NCI-H146 (cell line): ENCODE data around the gene USP1.

Experiments
- DNase-seq: peaks from one replicate; lab custom pipeline; 2025; lab: John Stamatoyannopoulos, UW

USP1 gene, protein sequence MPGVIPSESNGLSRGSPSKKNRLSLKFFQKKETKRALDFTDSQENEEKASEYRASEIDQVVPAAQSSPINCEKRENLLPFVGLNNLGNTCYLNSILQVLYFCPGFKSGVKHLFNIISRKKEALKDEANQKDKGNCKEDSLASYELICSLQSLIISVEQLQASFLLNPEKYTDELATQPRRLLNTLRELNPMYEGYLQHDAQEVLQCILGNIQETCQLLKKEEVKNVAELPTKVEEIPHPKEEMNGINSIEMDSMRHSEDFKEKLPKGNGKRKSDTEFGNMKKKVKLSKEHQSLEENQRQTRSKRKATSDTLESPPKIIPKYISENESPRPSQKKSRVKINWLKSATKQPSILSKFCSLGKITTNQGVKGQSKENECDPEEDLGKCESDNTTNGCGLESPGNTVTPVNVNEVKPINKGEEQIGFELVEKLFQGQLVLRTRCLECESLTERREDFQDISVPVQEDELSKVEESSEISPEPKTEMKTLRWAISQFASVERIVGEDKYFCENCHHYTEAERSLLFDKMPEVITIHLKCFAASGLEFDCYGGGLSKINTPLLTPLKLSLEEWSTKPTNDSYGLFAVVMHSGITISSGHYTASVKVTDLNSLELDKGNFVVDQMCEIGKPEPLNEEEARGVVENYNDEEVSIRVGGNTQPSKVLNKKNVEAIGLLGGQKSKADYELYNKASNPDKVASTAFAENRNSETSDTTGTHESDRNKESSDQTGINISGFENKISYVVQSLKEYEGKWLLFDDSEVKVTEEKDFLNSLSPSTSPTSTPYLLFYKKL

DNA sequence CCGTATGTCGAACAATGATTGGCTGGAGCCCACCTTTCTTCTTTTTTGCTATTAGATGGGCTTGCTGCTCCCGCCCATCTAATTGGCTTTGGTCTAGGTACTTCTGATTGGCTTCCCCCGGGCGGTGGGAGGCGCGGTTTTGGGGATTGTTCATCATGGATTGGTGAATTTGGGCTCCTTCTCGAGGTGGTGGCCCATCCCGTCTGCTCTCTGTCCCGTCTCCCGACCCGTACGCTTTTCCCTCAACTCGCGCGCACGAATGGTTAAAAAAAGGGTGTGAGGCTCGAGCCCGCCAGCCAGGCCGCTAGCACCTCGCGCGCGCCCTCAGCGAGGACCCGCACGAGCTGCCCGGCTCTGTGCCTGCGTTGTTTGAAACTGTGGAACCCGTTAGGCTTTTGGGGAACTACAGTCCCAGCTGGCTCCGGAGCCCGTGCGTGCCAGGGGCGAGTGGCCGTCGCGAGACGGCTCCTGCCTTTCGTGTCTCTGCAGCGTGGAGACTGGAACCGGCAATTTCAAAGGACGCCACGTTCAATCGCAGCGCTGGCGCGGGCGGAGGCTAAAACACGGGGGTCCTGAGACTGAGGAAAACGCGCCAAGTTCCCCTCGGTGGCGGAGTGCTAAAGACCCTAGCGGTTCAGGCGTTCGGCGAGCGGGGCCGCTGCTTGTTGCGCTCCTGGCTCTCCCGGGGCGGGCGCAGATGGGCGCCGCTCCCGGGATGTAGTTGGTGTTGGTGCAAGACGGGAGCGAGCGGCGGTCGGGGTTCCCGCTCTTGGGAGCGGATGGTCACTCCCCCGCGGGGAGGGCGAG is at the start of gene USP1:
USP1 (plus strand) TSS at position 584 of the 807 bp plus-strand sequence. CDS start 2,819 bp downstream, outside the sequence.
- peak; percentile 100 for DNase-seq

DNA sequence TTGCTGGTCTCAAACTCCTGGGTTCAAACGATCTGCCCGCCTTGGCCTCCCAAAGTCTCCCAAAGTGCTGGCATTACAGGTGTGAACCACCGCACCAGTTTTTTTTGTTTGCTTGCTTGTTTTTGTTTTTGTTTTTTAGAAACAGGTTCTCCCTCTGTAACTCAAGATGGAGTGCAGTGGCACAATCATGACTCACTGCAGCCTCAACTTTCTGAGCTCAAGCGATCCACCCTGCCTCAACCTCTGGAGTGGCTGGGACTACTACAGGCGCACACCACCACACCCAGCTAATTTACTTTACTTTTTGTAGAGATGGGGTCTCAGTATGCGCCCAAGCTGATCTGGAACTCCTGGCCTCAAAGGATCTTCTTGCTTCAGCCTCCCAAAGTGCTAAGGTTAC is 47.3 kb upstream of the USP1 start:
- no peak for DNase-seq

DNA sequence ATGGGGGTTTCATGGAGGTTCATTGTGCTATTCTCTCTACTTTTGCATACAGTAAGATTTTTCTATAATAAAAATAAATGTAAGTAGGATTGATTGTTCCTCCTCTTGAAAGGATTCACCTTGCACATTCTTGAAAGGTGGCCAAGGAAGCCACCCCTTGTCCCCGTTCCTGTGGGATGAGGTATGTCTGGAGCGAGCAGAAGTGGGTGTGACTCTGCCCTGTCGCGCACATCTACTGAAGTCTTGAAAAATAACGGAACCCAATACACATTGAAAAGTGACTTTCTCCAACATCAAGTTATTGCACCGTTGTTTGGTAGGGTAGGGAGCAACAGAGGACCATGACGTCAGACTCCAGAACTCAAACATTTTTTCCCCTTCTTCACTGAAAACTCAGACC is 46.8 kb upstream of the USP1 start:
- DNase-seq: no peak

DNA sequence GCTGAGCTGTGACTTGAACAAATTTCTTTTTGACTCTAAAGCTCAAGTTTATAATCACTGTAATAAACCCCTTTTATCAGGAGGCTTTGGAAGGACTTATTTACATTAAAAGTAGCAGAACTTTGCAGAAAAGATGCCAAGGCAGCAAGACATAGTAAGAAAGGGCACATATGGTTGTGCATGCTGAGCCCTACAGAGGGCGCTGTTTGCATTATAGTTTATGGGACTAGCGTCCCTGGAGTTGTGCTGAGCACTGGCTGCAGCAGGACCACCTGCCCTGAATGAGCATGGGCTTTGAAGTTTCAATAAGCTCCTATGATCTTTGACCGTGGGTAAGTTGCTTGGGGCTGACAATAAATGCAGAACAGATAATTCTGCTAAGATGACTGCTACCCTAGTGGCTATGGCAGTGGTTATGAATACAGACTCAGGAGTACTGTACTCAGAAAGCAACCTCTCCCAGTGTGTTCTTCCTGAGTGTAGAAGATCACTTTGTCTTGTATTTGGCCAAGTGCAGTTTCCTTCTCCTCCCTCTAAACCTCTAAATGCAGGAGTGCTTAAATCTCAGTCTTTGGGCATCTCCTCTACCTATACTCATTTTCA is 45.4 kb upstream of the USP1 start:
- DNase-seq: peak; percentile 27

DNA sequence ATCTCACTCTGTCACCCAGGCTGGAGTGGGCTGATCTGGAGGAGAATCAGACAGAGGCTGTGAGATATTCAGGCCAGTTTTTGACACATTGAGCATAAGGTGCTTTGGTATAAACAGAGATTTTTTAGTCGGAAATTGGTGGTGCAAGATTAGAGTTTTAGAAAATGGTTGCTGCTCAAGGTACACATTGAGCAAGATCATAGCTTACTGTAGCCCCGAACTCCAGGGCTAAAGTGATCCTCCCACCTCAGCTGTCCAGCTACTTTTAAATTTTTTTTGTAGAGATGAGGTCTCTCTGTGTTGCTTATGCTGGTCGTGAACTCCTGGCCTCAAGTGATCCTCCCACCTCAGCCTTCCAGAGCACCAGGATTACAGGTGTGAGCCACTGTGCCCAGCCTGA is 43.9 kb upstream of the USP1 start:
- no peak for DNase-seq

DNA sequence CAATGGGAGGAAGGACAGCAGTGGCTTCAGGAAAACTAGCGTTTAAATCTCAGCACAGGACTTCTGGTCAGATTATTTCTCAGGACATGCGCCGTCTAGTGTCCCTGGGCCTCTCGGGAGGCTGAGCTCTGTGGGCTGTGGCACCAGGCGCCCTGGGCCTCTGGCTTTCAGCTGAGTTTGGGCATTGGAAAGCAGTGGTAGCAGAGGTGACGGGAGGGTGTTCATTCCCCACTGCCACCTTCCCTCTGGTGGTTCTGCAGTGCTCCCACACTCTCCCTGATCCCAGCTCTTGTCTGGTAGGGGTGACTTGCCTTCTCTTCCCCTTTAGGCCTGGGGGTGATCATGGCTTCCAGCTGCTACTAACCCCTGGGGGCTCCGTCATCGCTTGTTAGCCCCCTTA is 42.2 kb upstream of the USP1 start:
- no peak for DNase-seq

DNA sequence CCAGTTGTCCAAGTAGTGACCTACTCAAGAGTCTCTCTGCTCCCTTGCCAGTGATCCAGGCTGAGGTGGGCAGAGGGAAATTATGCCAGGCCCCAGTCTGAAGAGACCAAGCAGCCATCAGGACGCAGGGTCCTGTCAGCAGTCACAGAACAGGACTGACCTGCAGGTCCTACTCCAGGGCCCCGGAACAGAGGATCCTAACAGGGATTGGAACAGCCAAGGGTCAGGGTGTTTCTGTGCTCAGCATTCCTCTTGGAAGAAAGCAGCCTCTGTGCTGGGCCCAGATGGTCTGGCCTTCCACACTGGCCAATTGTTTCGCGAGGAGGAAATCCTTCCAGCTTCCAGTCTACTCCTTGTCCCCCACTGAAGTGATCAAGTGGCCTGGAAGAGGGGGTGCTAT is 41.6 kb upstream of the USP1 start:
- no peak for DNase-seq

DNA sequence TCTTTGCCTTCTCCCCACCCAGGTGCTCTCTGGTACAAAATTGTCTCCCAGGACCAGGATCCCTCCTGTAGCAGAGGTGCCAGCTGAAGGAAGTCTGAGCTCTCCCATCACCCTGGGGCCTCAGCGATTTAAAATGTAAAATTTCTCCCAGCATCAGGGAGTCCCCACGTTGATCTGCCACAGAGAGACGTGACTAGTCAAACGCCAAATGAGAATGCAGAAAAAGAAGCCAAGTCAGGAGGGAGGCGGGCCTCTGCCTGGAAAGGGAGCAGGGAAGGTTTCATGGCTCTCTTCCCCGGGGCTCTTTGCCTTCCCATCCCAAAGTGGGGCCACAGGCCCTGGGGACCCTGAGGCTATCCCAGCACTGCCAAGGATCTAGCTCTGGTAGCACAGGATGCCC is 40.0 kb upstream of the USP1 start:
- no peak for DNase-seq

DNA sequence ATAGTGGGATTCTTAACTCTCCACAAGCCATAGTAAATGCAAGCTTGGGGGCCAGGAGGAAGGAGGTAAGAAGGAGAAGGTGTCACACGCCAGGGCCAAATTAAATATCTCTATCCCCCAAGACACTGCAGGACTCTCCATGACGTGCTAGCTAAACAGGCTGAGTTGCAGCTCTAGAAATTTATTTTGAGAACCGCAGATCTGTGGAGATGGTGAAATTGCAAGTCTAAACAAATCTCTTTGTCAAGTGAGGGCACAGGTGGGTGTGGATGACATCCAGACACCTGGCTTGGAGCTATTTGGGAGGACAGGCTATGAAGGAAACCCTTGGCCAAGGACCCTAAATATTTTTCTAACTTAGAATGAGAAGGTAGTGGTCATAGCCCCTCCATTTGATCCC is 39.5 kb upstream of the USP1 start:
- no peak for DNase-seq

DNA sequence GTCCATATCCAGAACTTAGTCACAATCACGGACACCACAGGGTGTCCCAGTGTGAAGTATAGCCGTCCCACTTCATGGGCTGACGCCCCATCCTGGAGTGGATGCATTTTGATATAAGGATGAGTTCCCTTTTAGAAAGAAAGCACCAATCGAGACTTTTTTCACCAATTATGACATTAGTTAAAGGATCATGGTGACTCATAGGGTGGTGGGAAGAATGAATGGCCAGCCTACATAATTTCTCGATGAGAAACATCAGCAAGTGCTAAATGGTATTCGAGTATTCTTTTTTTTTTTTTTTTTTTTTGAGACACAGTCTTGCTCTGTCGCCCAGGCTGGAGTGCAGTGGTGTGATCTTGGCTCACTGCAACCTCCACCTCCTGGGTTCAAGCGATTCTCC is 38.5 kb upstream of the USP1 start:
- no peak for DNase-seq

DNA sequence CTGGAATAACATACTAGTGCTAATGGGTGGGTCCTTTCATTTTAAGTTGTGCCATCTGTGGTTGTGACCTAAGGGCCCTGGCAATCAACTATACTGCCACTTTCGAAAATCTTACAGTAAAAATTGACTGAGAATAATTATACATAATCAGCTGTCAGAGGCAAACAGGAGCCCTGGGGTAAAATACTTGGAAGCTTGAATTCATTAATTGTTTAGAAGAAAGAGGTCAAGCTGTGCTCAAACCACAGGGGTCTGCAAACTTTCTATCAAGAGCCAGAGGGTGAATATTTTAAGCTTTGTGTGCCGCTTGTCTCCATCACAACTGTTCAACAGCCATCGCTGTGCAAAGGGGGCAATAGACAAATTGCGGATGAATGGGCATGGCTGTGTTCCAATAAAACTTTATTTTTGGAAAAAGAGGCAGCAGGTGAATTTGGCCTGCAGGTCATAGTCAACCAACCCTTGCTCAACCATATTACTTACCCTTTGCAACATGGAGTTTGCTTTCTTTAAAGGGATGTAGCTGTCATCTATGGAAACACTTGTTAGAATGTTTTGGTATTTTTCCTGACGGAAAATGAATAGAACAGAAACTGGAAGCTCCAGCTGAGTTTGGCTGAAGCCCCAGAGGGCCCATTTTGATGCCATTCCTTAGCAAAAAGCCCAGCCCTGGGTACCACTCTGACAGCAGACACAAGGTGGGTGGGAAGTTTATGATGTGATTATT is 35.7 kb upstream of the USP1 start:
- DNase-seq: peak; percentile 94

DNA sequence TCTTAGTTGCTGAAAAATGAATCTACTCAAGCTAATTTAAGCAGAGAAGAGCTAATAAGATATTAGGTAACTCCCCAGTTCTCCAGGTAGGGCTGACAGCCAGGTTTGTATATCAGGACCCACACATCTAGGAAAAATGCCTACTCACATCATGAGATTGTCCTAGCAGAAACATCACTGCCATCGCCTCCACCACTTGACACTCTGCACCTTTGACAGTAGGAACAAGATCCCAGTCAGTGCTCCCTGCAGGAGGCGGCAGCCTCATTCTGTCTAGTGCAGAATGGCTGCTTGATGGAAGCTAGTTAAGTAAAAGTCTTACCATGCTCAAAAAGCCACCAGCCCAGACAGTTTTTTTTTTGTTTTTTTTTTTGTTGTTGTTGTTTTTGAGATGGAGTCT is 31.6 kb upstream of the USP1 start:
- no peak for DNase-seq

DNA sequence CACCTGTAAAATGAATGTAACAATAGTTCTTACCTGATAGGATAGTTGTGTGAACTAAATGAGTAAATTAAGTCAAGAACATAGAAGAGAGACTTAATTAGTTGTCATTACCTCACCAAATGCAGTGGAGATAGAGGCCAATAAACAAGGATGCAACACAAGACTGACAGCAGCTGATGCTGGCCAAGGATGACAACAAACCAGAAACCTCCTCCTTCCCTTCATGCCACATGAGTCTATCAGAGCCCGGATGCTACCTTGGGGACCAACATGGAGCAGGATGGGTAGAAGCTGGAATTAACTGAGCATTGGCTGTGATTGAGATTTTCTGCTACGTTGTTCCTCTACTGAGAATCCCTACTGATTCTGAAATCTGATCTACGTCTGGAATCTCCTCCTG is 30.3 kb upstream of the USP1 start:
- peak; percentile 22 for DNase-seq

DNA sequence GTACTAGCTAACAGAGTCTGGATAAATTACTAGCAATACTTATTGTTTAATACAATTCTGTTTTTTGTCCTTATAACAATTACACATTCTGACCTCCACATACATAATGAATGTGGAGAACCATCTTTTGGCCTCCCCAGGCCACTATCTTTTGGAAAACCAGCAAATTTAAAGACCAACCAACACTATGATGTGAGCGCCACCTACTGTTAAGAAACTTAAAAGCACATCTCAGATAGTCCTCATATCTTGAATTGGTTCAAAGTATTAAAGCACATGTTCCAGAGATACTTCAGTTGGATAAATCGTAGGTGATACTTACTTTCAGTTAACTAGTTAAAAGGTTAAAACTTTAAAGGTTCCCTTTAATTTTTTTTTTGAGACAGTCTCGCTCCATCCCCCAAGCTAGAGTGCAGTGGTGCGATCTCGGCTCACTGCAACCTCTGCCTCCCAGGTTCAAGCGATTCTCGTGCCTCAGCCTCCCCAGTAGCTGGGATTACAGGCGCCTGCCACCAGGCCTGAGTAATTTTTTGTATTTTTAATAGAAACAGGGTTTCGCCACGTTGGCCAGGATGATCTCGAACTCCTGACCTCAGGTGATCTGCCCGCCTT is 29.3 kb upstream of the USP1 start:
- DNase-seq: peak; percentile 65

DNA sequence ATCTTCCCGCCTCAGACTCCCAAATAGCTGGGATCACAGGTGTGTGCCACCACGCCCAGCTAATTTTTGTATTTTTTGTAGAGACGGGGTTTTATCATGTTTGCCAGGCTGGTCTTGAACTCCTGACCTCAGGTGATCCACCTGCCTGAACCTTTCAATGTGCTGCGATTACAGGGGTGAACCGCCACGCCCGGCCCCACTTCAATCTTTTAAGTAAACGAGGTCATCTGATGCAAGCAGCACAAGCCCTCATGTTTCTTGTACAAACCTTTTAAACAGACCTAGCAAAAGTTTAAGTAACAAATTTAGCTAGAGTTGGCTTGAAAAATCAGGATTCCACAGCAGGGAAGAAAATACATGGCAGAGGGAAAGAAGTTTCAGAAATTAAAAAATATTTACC is 21.2 kb upstream of the USP1 start:
- no peak for DNase-seq

DNA sequence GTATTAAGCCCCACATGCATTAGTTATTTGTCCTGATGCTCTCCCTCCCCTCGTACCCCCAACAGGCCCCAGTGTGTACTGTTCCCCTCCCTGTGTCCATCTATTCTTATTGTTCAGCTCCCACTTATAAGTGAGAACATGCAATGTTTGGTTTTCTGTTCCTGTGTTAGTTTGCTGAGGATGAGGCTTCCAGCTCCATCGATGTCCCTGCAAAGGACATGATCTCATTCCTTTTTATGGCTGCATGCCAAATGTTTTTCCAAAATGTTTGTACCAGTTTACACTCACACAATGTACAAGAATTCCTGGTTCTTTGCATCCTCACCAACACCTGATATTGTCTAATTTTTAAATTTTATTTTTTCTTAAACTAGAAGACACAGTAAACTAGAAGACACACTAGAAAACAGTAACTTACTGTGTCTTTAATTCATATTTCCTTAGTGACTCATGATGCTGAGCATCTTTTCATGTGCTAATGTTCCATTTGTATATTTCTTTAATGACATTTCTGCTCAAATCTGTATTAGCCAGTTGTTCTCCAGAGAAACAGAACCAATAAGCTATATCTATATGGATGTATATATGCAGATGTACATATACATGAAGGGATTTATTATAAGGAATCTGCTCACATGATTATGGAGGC is 19.4 kb upstream of the USP1 start:
- no peak for DNase-seq

DNA sequence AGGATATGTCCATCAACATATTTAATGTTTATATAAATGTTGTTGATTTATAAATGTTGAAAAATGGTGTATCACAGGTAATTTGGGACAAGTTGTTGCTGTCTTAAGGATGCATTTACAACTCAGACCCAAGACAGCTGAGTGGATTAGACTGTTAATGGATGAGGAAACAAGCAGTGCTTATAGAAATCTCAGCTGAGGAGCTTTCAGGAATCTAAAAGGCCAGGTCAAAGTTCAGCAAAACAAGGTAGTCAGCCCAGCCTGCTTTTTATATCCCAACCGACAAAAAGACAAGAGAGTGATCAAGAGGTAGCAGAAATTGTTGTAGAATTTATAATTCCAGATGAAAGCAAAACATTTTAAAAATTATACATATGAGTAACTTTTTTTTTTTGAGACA is 16.6 kb upstream of the USP1 start:
- no peak for DNase-seq

DNA sequence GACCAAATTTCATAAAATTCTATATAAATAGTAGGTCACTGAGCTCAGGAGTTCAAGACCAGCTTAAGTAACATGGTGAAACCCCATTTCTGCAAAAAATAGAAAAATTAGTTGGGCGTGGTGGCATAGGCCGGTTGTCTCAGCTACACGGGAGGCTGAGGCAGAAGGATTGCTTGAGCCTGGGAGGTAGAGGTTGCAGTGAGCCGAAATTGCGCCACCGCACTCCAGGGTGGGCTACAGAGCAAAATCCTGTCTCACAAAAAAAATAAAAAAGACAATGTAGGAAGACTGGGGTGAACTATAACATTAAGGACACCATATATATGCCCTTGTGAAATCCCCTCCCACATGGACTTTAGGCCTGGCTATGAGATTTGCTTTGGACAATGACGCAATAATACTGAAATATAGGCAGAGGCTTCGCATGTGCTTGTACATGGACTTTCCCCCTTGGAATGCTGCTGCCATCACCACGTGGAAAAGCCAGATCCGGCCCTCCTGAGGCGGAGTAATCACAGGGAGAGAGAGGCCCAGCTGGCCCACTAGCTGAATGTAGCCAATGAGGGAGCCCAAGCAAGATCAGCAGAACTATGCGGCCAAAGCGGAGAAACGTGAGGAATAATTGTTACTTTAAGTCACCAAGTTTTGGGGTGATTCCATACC is 13.1 kb upstream of the USP1 start:
- DNase-seq: no peak

DNA sequence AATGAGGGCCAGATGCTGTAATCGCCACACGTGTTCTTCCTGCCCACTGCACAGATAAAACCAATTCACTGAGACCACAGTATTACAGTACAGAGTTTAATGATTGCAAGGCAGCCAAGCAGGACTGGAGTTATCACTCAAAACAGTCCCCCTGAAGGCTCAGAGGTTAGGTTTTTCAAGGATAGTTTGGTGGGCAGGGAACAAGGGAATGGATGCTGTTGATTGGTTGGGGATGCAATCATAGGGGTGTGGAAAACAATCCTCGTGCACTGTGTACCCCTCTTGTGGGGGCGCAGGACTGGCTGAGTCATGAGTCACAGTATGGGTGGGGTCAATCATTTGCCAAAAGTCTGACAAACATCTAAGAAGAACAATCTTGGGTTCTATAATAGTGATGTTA is 12.4 kb upstream of the USP1 start:
- no peak for DNase-seq

DNA sequence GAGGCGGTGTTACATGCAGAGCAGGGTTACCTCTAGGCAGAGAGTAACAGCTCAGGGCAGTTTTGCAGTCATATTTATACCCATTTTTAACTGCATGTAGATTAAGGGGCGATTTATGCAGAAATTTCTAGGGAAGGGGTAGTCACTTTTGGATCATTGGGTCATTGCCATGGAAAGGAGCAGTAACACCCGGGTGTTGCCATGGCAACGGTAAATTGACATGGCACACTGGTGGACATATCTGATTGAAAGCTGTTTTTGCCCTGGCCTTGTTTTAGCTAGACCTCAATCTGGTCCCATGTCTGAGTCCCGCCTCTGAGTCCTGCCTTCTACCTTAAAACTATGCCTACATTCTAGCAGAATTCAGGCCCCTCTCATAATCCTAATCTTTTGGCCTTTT is 11.8 kb upstream of the USP1 start:
- no peak for DNase-seq
